ENCODE measurements around the gene FAHD2B. TPM values are rescaled to one million over a fixed set of nuclear protein-coding genes. Genes with fewer than 3 reads are reported as not detected.

Gene FAHD2B
- total RNA-seq, 1 donor from 2014 or later: 34.1 TPM

Other genes starting within 250 kb of the FAHD2B start
- gene ANKRD39, start 236.9 kb downstream of the FAHD2B start, total RNA-seq: 14.3 TPM
- 16.6 TPM for gene SEMA4C, start 224.8 kb downstream of the FAHD2B start, total RNA-seq
- gene FAM178B, start 108.3 kb downstream of the FAHD2B start, total RNA-seq: 0.82 TPM
- 4.3 TPM for gene ANKRD36, start 18.3 kb upstream of the FAHD2B start, total RNA-seq